ENCODE measurements around the gene ZNF892. TPM values are rescaled to one million over a fixed set of nuclear protein-coding genes. Genes with fewer than 3 reads are reported as not detected.

The ZNF892 gene
- total and polyA plus RNA-seq, 2 of the 13 experiments (the other 11 are each of a cell fraction or from before 2014, with no cell fraction given) = not detected

GRCh38 chr2:95165371-95166064, 41.8 kb upstream of the ZNF892 start, which contains the start of gene ZNF2 (continued):
- TF ChIP-seq ZNF574 (CRISPR knock-in tag; IDR thresholded peaks at IDR 0.05) (peak; percentile 97), GRHL1 (CRISPR knock-in tag; conservative IDR thresholded peaks at IDR 0.05) (no peak), NR2F2 (IDR thresholded peaks at IDR 0.05; ENCODE audit: borderline replicate concordance, low read depth) (peak; percentile 20; the same call in 1 of the 2 replicates), ATF7 (IDR thresholded peaks at IDR 0.05) (no peak), ATF7 (CRISPR knock-in tag; IDR thresholded peaks at IDR 0.05) (peak; percentile 46; the same call in 1 of the 2 replicates), SOX5 (CRISPR knock-in tag; IDR thresholded peaks at IDR 0.05; ENCODE audit: borderline replicate concordance) (peak; percentile 41; the same call in 1 of the 2 replicates), KDM4B (CRISPR knock-in tag; IDR thresholded peaks at IDR 0.05) (no peak), CCAR2 (optimal IDR thresholded peaks at IDR 0.05; ENCODE audit: low read depth, low read length) (no peak), DPF2 (CRISPR knock-in tag; IDR thresholded peaks at IDR 0.05; ENCODE audit: borderline replicate concordance, low read depth) (no peak), ZNF343 (CRISPR knock-in tag; IDR thresholded peaks at IDR 0.05) (peak; percentile 69; the same call in 1 of the 2 replicates), SETDB1 (CRISPR knock-in tag; IDR thresholded peaks at IDR 0.05; ENCODE audit: borderline replicate concordance) (no peak), PHF21A (CRISPR knock-in tag; IDR thresholded peaks at IDR 0.05) (peak; percentile 87; the same call in 1 of the 2 replicates), ZNF775 (CRISPR knock-in tag; IDR thresholded peaks at IDR 0.05; ENCODE audit: borderline replicate concordance) (no peak), ZSCAN30 (CRISPR knock-in tag; IDR thresholded peaks at IDR 0.05) (no peak), YEATS4 (CRISPR knock-in tag; IDR thresholded peaks at IDR 0.05; ENCODE audit: borderline replicate concordance) (peak; percentile 97), ZNF362 (CRISPR knock-in tag; IDR thresholded peaks at IDR 0.05; ENCODE audit: borderline replicate concordance) (peak; percentile 45; the same call in 1 of the 2 replicates), SYNCRIP (IDR thresholded peaks at IDR 0.05; ENCODE audit: insufficient read depth, low read depth, low read length) (no peak), SP140L (CRISPR knock-in tag; IDR thresholded peaks at IDR 0.05; ENCODE audit: borderline replicate concordance) (0 out of 2 replicates have a peak, but pooled peaks have one; percentile 25), ZNF20 (CRISPR knock-in tag; IDR thresholded peaks at IDR 0.05) (no peak), NFE2L2 (IDR thresholded peaks at IDR 0.05; ENCODE audit: low read length) (no peak), TFDP1 (CRISPR knock-in tag; IDR thresholded peaks at IDR 0.05; ENCODE audit: borderline replicate concordance) (peak; percentile 12), ZNF670 (CRISPR knock-in tag; IDR thresholded peaks at IDR 0.05; ENCODE audit: borderline replicate concordance) (peak; percentile 6), DNMT3B (CRISPR knock-in tag; conservative IDR thresholded peaks at IDR 0.05) (no peak; the same call in 1 of the 2 replicates), MAFG (CRISPR knock-in tag; IDR thresholded peaks at IDR 0.05) (no peak)
